Vagina (tissue), 2 donors: Measurements from ENCODE around the gene SBF2. TPM values are rescaled to one million over a fixed set of nuclear protein-coding genes. Genes with fewer than 3 reads are reported as not detected.
A peak's percentile ranks its signal among the peaks of the same experiment; 100 is the strongest.

ENCODE experiments used
- DNase-seq, 2 donors: peaks; one replicate each; pipeline ENCODE4 v3.0.0-alpha.2; 2017; ENCODE audit errors: extremely low spot score in 2 of 2
- H3K27ac ChIP-seq: fragments of 200-600 bp; sonication (generic); one replicate; pipeline ENCODE4 v1.5.1; 2019
- H3K27me3 ChIP-seq: fragments of 200-600 bp; sonication (generic); one replicate; pipeline ENCODE4 v1.5.1; 2019
- H3K36me3 ChIP-seq, 2 donors: fragments of 200-600 bp; sonication (generic); one replicate each; pipeline ENCODE4 v1.5.1; 2017 to 2019
- H3K4me1 ChIP-seq: fragments of 200-600 bp; sonication (generic); one replicate; pipeline ENCODE4 v1.5.1; 2019
- H3K4me3 ChIP-seq, 2 donors: fragments of 200-600 bp; sonication (generic); 1 replicate in 1 of 2; 2 replicates in 1 of 2; pipeline ENCODE4 v1.5.1; 2016 to 2019
- H3K9me3 ChIP-seq: fragments of 200-600 bp; sonication (generic); one replicate; pipeline ENCODE4 v1.5.1; 2019
- POLR2A ChIP-seq, 2 donors: fragments of 450-650 bp; IDR thresholded peaks; one replicate each; pipeline ENCODE4 v1.6.1; 2017; ENCODE audit warnings: antibody characterized with exemption in 2 of 2, mild to moderate bottlenecking in 2 of 2, moderate library complexity in 2 of 2
- POLR2AphosphoS5 ChIP-seq, 2 donors: sonication (generic); formaldehyde crosslinking; IDR thresholded peaks; one replicate each; pipeline ENCODE4 v1.9.0; 2017; ENCODE audit warnings: antibody characterized with exemption in 2 of 2, mild to moderate bottlenecking in 2 of 2, low read depth in 1 of 2; ENCODE audit not compliant: insufficient read depth in 1 of 2
- intact Hi-C: fragments of 100-400 bp; cut with DNase I; formaldehyde crosslinking; loops from one replicate; pipeline ENCODE4 v1.15.1; 2023
- total RNA-seq: library from RNA; depleted of rRNA; stranded (reverse); fragments of >200 nt; gene quantifications from one replicate; pipeline ENCODE4 v1.2.3, GENCODE V29; 2016
- TF ChIP-seq, protein P1 (sequence below), 3 experiments: fragments of 450-650 bp in 2 of 3; fragments of 200-600 bp in 1 of 3; sonication (generic) in 1 of 3; IDR thresholded peaks; one replicate each; pipeline ENCODE4 v1.5.1; 2017 to 2019; ENCODE audit warnings: antibody characterized with exemption in 3 of 3, mild to moderate bottlenecking in 2 of 3, moderate library complexity in 2 of 3

The SBF2 gene
- 69.5 TPM for total RNA-seq

DNA sequence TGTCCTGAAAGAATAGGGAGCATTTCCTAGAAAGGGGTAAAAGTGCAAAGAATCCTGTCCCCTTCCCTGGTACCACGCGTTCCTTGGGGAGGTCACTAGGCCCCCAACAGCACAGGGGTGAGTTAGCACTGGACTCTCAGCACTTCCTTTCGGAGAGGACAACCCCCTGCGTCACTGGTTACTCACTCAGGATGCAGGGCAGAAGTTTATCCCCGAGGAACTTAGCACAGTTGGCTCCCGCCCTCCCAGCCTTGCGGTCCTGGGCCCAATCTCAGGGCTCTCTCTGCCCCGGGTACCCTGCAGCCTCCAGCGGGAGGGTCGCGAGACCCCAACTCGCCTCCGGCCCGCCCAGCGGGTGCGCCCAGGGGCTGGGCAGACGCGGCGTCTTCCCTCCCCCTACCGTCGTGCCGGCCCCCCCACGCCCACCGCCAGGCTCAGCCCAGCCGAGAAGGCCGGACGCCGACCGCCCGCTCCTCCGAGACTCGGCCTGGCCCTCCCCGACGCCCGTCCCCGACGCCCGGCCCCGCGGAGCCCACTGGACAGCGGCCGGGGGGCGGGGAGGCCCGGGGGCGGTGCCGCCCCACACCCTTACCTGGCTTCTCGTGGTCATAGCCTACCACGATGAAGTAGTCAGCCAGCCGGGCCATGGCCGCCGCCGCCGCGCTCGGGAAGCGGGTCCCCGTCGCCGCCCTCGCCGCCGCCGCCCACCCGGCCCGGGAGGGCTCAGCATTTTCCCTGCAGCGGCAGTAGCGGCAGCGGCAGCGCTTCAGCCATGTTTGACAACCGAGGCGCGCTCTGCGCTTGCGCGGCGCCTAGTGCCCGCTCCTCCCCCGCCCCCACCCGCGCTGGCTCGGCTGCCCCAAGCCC lies at the start of gene SBF2:
Gene SBF2, minus strand, starts transcription at position 797 of the 867 bp plus-strand sequence. Its CDS starts 150 bp downstream, at position 647.
- Histone ChIP-seq H3K4me1 (peaks cover 39% of the 10 kb centered on the region), H3K4me3 (peak within 1 kb of the TSS; percentile 81 to 84)
- intact Hi-C loops = no loop called here

DNA sequence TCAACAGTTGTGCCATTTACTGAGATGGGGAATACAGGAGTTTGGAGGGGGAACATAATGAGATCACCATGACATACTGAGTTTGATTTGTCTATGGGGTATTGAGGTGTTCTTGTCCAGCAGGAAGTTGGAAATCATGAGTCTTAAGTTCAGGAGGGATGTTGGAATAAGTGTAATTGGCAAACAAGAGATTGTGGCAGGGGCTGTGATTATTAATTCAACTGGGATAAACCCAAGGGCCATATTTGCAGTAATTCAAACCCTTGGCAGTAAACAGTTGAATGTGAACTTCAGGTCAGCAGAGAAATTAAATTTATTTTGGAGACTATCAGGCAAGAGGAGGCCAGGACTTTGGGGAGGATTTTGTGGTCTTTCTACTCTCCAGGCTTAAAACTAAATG lies 44.3 kb upstream of the SBF2 start:
- no peaks in the 10 kb centered on the region for H3K27me3 ChIP-seq
- H3K27ac ChIP-seq = no peak overlapping the region
- no peaks in the 10 kb centered on the region for H3K4me1 ChIP-seq
- DNase-seq = no peak
- no peaks in the 10 kb centered on the region for H3K36me3 ChIP-seq
- no peaks in the 10 kb centered on the region for H3K9me3 ChIP-seq
- intact Hi-C loops = no loop called here
- H3K4me3 ChIP-seq = no peak overlapping the region
- no peak for TF ChIP-seq POLR2A (IDR thresholded peaks at IDR 0.05)
- TF ChIP-seq POLR2AphosphoS5 (IDR thresholded peaks at IDR 0.05; ENCODE audit: insufficient read depth in 1 of 2, low read depth in 1 of 2) = no peak
- TF ChIP-seq, protein P1, sequence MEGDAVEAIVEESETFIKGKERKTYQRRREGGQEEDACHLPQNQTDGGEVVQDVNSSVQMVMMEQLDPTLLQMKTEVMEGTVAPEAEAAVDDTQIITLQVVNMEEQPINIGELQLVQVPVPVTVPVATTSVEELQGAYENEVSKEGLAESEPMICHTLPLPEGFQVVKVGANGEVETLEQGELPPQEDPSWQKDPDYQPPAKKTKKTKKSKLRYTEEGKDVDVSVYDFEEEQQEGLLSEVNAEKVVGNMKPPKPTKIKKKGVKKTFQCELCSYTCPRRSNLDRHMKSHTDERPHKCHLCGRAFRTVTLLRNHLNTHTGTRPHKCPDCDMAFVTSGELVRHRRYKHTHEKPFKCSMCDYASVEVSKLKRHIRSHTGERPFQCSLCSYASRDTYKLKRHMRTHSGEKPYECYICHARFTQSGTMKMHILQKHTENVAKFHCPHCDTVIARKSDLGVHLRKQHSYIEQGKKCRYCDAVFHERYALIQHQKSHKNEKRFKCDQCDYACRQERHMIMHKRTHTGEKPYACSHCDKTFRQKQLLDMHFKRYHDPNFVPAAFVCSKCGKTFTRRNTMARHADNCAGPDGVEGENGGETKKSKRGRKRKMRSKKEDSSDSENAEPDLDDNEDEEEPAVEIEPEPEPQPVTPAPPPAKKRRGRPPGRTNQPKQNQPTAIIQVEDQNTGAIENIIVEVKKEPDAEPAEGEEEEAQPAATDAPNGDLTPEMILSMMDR (IDR thresholded peaks at IDR 0.05) = no peak

More for the DNA sequence above, at the start of gene SBF2:
- Histone ChIP-seq H3K36me3 (no peaks in the 10 kb centered on the region), H3K27me3 (no peaks in the 10 kb centered on the region), H3K27ac (peak within 1 kb of the TSS; percentile 97), H3K9me3 (no peaks in the 10 kb centered on the region)
- TF ChIP-seq POLR2A (IDR thresholded peaks at IDR 0.05) = peak in 1 of 2 donors; percentile 74
- TF ChIP-seq, protein P1 (IDR thresholded peaks at IDR 0.05) = no peak
- TF ChIP-seq POLR2AphosphoS5 (IDR thresholded peaks at IDR 0.05; ENCODE audit: insufficient read depth in 1 of 2, low read depth in 1 of 2) = peak; percentile 62 to 88
- DNase-seq = peak in 1 of 2 donors; percentile 92

DNA sequence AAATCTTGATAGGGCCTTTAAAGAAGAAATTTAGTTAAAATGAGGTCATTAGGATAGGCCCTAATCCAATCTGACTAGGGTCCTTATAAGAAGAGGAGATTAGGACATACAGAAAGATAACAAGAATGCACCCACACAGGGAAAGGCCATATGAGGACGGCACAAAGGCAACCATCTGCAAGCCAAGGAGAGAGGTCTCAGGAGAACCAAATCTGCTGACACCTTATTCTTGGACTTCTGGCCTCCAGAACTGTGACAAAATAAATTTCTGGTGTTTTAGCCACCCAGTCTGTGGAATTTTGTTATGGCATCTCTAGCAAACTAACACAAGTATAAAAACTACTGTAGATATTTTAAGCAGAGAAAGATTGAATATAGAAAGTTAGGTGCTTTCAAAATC lies 39.5 kb upstream of the SBF2 start:
- H3K27ac ChIP-seq = no peak overlapping the region
- no peaks in the 10 kb centered on the region for H3K9me3 ChIP-seq
- no peaks in the 10 kb centered on the region for H3K36me3 ChIP-seq
- no peak for TF ChIP-seq POLR2AphosphoS5 (IDR thresholded peaks at IDR 0.05; ENCODE audit: insufficient read depth in 1 of 2, low read depth in 1 of 2)
- intact Hi-C loops = no loop called here
- DNase-seq = no peak
- no peak overlapping the region for H3K4me3 ChIP-seq
- peaks cover 7% of the 10 kb centered on the region for H3K4me1 ChIP-seq
- H3K27me3 ChIP-seq = no peaks in the 10 kb centered on the region

DNA sequence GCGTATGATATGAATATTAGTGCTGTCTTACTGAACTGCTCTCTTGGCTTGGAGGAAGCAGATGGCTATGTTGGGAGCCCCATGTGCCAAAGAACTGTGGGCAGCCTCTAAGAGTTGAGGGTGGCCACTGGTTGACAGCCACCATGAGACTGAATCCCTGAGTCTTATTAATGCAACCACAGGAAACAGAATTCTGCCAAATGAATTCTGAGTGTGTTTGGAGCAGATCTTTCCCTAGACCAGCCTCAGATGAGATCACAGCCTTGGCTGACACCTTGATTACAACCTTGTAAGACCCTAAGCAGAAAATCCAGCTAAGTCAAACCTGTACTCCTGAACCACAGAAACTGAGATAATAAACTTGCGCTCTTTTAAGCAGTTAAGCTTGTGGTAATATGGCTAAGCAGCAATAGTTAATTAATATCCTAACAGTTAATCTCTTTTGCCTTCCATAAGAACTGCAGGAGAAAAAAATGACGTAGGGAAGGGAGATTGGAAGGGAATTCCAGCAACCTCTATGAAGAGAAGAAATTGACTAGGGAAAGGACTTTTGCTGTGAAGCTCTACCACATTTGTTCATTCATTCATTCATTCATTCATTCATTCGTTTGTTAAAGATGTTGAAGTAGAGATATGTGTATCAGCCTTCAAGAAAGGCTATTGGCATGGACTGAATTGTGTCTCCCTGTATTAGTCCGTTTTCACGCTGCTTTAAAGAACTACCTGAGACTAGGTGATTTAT lies 37.7 kb upstream of the SBF2 start:
- Histone ChIP-seq H3K4me1 (peaks cover 22% of the 10 kb centered on the region), H3K27ac (no peak overlapping the region), H3K4me3 (no peak overlapping the region), H3K36me3 (no peaks in the 10 kb centered on the region), H3K9me3 (no peaks in the 10 kb centered on the region), H3K27me3 (no peaks in the 10 kb centered on the region)
- TF ChIP-seq POLR2AphosphoS5 (IDR thresholded peaks at IDR 0.05; ENCODE audit: insufficient read depth in 1 of 2, low read depth in 1 of 2) (no peak), POLR2A (IDR thresholded peaks at IDR 0.05) (no peak)
- TF ChIP-seq, protein P1 (IDR thresholded peaks at IDR 0.05) = no peak
- no peak for DNase-seq
- intact Hi-C loops = no loop called here

DNA sequence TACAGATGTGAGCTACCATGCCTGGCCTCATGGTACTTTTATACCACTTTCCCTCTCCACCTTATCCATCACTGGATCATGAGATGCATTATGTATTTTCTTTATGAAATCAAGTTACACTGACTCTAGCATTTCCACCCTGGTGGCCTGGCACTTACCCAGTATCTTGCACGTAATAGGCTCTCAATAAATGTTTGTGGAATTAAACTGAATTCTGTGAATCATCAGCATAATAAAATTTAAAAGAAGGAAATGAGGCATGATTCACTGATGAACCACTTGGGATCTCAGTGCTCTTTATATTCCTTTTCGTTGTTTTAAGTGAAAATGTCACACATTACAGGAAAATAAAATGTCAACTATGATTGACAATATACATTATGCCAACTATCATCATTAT lies 35.9 kb upstream of the SBF2 start:
- no peak overlapping the region for H3K4me3 ChIP-seq
- H3K4me1 ChIP-seq = peaks cover 27% of the 10 kb centered on the region
- H3K27ac ChIP-seq = no peak overlapping the region
- no peaks in the 10 kb centered on the region for H3K9me3 ChIP-seq
- H3K27me3 ChIP-seq = no peaks in the 10 kb centered on the region
- H3K36me3 ChIP-seq = no peaks in the 10 kb centered on the region
- no peak for DNase-seq
- intact Hi-C loops = loop anchor here (10.0 kb wide), 1 partner anchor 45 kb away; no protein-coding TSS in a partner anchor
- TF ChIP-seq POLR2A (IDR thresholded peaks at IDR 0.05) = no peak
